Endothelial cell of umbilical vein (primary cell): ENCODE data around the gene SLC39A11. TPM values are rescaled to one million over a fixed set of nuclear protein-coding genes. Genes with fewer than 3 reads are reported as not detected.

ENCODE experiments used
- BruUV-seq: library from RNA; stranded (reverse); fragments of 400-500 nt; replicated peaks from 2 replicates; lab custom pipeline; 2021; lab: Mats Ljungman, UMichigan
- CTCF ChIA-PET: fragments of 300-600, 350-600 bp; sonication (Branson Sonifier 250); formaldehyde crosslinking; loops from one replicate; lab custom pipeline; 2021; ENCODE audit warnings: antibody characterized with exemption, inconsistent platforms; lab: Charles Lee
- POLR2A ChIA-PET: fragments of 300-600, 350-600 bp; sonication (Branson Sonifier 250); formaldehyde crosslinking; loops from one replicate; lab custom pipeline; 2021; ENCODE audit warnings: antibody characterized with exemption, inconsistent platforms; lab: Charles Lee
- DNase-seq: peaks from one replicate; pipeline ENCODE4 v3.0.0-alpha.2; 2011; ENCODE audit warnings: low read depth, low spot score
- FAIRE-seq: peaks from 2 replicates; lab custom pipeline; 2011; peaks lifted over from hg19 to GRCh38; lab: Jason Lieb, UNC
- H2AFZ ChIP-seq: 2 replicates; pipeline ENCODE4 v1.6.0; 2012; ENCODE audit warnings: low read depth, low read length, control low read depth, inconsistent platforms
- H3K27ac ChIP-seq: 2 replicates; pipeline ENCODE4 v1.5.1; 2011; ENCODE audit warnings: low read depth, mild to moderate bottlenecking, control low read depth, low read length, moderate library complexity; ENCODE audit not compliant: insufficient read depth
- H3K27me3 ChIP-seq, 2 experiments: 2 replicates each; pipeline versions ENCODE4 v1.6.0 to v1.6.1; 2011; ENCODE audit warnings: low read length in 2 of 2, mixed read lengths in 1 of 2; ENCODE audit not compliant: control insufficient read depth in 2 of 2, insufficient read depth in 2 of 2
- H3K36me3 ChIP-seq, 2 experiments: 2 replicates in 1 of 2; 3 replicates in 1 of 2; pipeline ENCODE4 v1.5.1; 2011; ENCODE audit warnings: low read length in 2 of 2, mild to moderate bottlenecking in 1 of 2, moderate library complexity in 1 of 2; ENCODE audit not compliant: control insufficient read depth in 2 of 2, insufficient read depth in 2 of 2; ENCODE audit errors: extremely low read depth in 1 of 2
- H3K4me1 ChIP-seq: 3 replicates; pipeline ENCODE4 v1.5.1; 2011; ENCODE audit warnings: mild to moderate bottlenecking, low read length; ENCODE audit not compliant: control insufficient read depth, insufficient read depth; ENCODE audit errors: extremely low read depth
- H3K4me2 ChIP-seq: 2 replicates; pipeline ENCODE4 v1.6.1; 2011; ENCODE audit warnings: low read length, control low read depth, mixed read lengths; ENCODE audit not compliant: insufficient read depth
- H3K4me3 ChIP-seq, 3 experiments: fragments of 200-600 bp in 1 of 3; sonication (generic), shearing (Covaris generic) in 1 of 3; replicated peaks in 1 of 3; 2 replicates each; pipeline ENCODE4 v1.5.1; 2011 to 2016; ENCODE audit warnings: control low read depth in 3 of 3, low read length in 3 of 3, mild to moderate bottlenecking in 2 of 3, inconsistent platforms in 1 of 3, low read depth in 1 of 3, moderate library complexity in 1 of 3; ENCODE audit not compliant: insufficient read depth in 1 of 3
- H3K79me2 ChIP-seq: 2 replicates; pipeline ENCODE4 v1.6.0; 2012; ENCODE audit warnings: low read length, inconsistent platforms; ENCODE audit not compliant: control insufficient read depth, insufficient read depth
- H3K9ac ChIP-seq: replicated peaks from 2 replicates; pipeline ENCODE3; 2011; ENCODE audit warnings: low read length, control low read depth; ENCODE audit not compliant: insufficient read depth; ENCODE audit errors: extremely low read depth
- H3K9me1 ChIP-seq: replicated peaks from 3 replicates; pipeline ENCODE4 v1.6.0; 2011; ENCODE audit warnings: mild to moderate bottlenecking, low read length; ENCODE audit not compliant: control insufficient read depth, insufficient read depth; ENCODE audit errors: extremely low read depth
- H3K9me3 ChIP-seq: replicated peaks from 2 replicates; pipeline ENCODE4 v1.5.1; 2012; ENCODE audit warnings: low read length, inconsistent platforms; ENCODE audit not compliant: control insufficient read depth, insufficient read depth
- H4K20me1 ChIP-seq: replicated peaks from 2 replicates; pipeline ENCODE3; 2011; ENCODE audit warnings: mild to moderate bottlenecking, low read length; ENCODE audit not compliant: control insufficient read depth, insufficient read depth; ENCODE audit errors: extremely low read depth
- EZH2 ChIP-seq: IDR thresholded peaks from 2 replicates; pipeline ENCODE4 v1.6.1; 2012; ENCODE audit warnings: borderline replicate concordance, low read depth, mild to moderate bottlenecking, moderate library complexity, low read length, inconsistent platforms; ENCODE audit not compliant: severe bottlenecking
- FOS ChIP-seq: IDR thresholded peaks from 2 replicates; pipeline ENCODE4 v1.6.1; 2011; ENCODE audit warnings: mild to moderate bottlenecking, low read length, moderate library complexity, borderline replicate concordance; ENCODE audit not compliant: insufficient read depth
- GATA2 ChIP-seq: IDR thresholded peaks from 2 replicates; pipeline ENCODE4 v1.7.0; 2011; ENCODE audit warnings: low read depth, mild to moderate bottlenecking, moderate library complexity, mixed read lengths, low read length; ENCODE audit not compliant: insufficient read length, insufficient read depth
- JUN ChIP-seq: IDR thresholded peaks from 2 replicates; pipeline ENCODE4 v1.6.1; 2011; ENCODE audit warnings: borderline replicate concordance, low read depth; ENCODE audit not compliant: insufficient read length, insufficient read depth
- MYC ChIP-seq: IDR thresholded peaks from one replicate; pipeline ENCODE4 v1.6.1; 2011; ENCODE audit warnings: mild to moderate bottlenecking, low read depth, low read length
- POLR2A ChIP-seq: IDR thresholded peaks from 2 replicates; pipeline ENCODE4 v1.6.1; 2012; ENCODE audit warnings: low read depth, mild to moderate bottlenecking, control low read depth, low read length
- POLR2AphosphoS5 ChIP-seq: IDR thresholded peaks from 2 replicates; pipeline ENCODE4 v1.6.1; 2012; ENCODE audit warnings: low read depth, mild to moderate bottlenecking, control low read depth, low read length, moderate library complexity; ENCODE audit not compliant: insufficient read depth
- dilution Hi-C: fragments of 300-500 bp; cut with MboI; formaldehyde crosslinking; loops from one replicate; pipeline ENCODE4 v1.15.0; 2019; ENCODE audit warnings: low sequenced_read_pairs; ENCODE audit not compliant: extremely low pct_ligation_motif_present
- intact Hi-C: fragments of 100-400 bp; cut with micrococcal nuclease; formaldehyde crosslinking; loops from one replicate; pipeline ENCODE4 v1.10.0; 2022
- polyA plus RNA-seq, 4 experiments: library from polyadenylated mRNA; depleted of rRNA in 3 of 4; stranded (reverse) in 3 of 4; unstranded in 1 of 4; fragments of >200 nt; gene quantifications; 2 replicates each; pipeline versions ENCODE4 v1.2.1 to v1.2.3, GENCODE V29; 2011 to 2012; ENCODE audit warnings: missing spikeins in 1 of 4
- total RNA-seq: library from RNA; stranded (reverse); gene quantifications from 2 replicates; pipeline ENCODE4 v1.2.3, GENCODE V29; 2021
- TF ChIP-seq, protein P1 (sequence below), 2 donors: IDR thresholded peaks; 1 replicate in 1 of 2; 2 replicates in 1 of 2; pipeline ENCODE4 v1.5.1; 2011; ENCODE audit warnings: low read length in 2 of 2, mild to moderate bottlenecking in 2 of 2, moderate library complexity in 2 of 2, control low read depth in 1 of 2, inconsistent platforms in 1 of 2, low read depth in 1 of 2; ENCODE audit not compliant: insufficient read depth in 1 of 2; ENCODE audit errors: extremely low read depth in 1 of 2
- TF ChIP-seq, protein P2 (sequence below): IDR thresholded peaks from 2 replicates; pipeline ENCODE4 v1.6.1; 2011; ENCODE audit not compliant: insufficient read depth, insufficient read length

Gene SLC39A11
- total and polyA plus RNA-seq, 2 donors (not counting 3 experiments of a cell fraction or from before 2014, with no cell fraction given) = 8.1 to 11.9 TPM

GRCh38 chr17:72619976-72620650, 472.4 kb downstream of the SLC39A11 start:
- Histone ChIP-seq H3K4me3 (no peak overlapping the region), H3K4me1 (no peaks in the 10 kb centered on the region), H2AFZ (no peak overlapping the region), H3K9me3 (no peaks in the 10 kb centered on the region), H3K9me1 (no peaks in the 10 kb centered on the region), H3K36me3 (no peaks in the 10 kb centered on the region), H3K4me2 (no peak overlapping the region), H3K9ac (no peak overlapping the region), H3K79me2 (no peaks in the 10 kb centered on the region), H3K27ac (no peak overlapping the region), H3K27me3 (no peaks in the 10 kb centered on the region), H4K20me1 (no peaks in the 10 kb centered on the region)
- BruUV-seq = no TSS peak
- TF ChIP-seq JUN (no peak), MYC (no peak), FOS (no peak), POLR2A (no peak), POLR2AphosphoS5 (no peak), GATA2 (no peak), EZH2 (no peak)
- TF ChIP-seq, protein P1, sequence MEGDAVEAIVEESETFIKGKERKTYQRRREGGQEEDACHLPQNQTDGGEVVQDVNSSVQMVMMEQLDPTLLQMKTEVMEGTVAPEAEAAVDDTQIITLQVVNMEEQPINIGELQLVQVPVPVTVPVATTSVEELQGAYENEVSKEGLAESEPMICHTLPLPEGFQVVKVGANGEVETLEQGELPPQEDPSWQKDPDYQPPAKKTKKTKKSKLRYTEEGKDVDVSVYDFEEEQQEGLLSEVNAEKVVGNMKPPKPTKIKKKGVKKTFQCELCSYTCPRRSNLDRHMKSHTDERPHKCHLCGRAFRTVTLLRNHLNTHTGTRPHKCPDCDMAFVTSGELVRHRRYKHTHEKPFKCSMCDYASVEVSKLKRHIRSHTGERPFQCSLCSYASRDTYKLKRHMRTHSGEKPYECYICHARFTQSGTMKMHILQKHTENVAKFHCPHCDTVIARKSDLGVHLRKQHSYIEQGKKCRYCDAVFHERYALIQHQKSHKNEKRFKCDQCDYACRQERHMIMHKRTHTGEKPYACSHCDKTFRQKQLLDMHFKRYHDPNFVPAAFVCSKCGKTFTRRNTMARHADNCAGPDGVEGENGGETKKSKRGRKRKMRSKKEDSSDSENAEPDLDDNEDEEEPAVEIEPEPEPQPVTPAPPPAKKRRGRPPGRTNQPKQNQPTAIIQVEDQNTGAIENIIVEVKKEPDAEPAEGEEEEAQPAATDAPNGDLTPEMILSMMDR (IDR thresholded peaks at IDR 0.05; ENCODE audit: extremely low read depth in 1 of 2, insufficient read depth in 1 of 2, low read depth in 1 of 2, low read length in 2 of 2) = no peak
- TF ChIP-seq, protein P2, sequence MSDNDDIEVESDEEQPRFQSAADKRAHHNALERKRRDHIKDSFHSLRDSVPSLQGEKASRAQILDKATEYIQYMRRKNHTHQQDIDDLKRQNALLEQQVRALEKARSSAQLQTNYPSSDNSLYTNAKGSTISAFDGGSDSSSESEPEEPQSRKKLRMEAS = no peak
- no peak for DNase-seq
- POLR2A ChIA-PET = no interaction called here
- dilution Hi-C loops (no loop called here), intact Hi-C loops (no loop called here)
- CTCF ChIA-PET = interaction anchor here (1.1 kb wide), 1 partner anchor 63 kb away, joined by 3 read pairs; no protein-coding TSS in a partner anchor
- no peak for FAIRE-seq
